ENCODE measurements around the gene SYPL1.

Gene SYPL1

DNA sequence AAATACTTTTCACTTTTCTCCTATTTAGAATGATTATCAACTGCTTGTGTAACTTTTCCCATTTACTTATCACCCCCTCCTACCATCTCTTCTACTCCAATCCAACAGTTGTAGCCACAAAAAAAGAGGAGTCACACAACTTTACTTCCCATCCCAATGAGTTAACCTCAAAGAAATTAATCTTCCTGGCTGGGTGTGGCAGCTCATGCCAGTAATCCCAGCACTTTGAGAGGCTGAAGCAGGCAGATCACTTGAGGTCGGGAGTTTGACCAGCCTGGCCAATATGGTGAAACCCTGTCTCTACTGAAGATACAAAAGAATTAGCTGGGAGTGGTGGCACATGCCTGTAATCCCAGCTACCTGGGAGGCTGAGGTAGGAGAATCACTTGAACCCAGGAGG lies 19.9 kb downstream of the SYPL1 start:
- DNase-seq (ENCODE audit: low read depth), result no peak

DNA sequence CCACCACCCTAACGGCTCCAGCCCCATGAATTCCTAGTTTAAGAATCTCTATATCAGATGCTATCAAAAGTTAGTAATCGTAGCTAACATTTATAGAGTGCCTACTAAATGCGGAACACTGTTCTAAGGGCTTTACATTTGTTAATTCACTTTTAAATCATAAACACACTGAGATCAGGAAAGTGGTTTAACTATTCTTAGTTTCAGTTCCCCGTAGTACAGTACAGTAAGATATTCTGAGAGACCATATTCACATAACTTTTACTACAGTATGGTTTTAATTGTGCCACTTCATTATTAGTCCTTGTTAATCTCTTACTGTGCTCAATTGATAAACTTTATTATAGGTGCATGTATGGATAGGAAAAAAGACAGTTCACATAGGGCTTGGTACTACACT lies 22.5 kb downstream of the SYPL1 start:
- no peak for DNase-seq (ENCODE audit: low read depth)

DNA sequence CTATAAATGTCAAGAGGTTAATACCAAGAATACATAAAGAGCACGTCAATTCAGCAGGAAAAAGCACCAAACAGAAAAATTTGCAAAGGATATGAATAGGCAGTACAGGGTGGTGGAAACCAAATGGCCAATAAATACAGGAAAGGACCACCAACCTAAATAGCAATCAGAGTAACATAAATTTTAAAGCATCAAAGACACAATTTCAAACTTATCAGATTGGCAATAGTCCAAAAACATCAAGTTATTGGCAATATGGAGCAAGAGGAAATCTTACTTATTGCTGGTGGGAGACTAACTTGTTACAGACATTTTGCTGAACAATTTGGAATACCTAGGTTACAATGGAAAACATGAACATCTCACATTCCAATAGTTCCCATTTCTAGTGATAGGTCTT lies 24.1 kb downstream of the SYPL1 start:
- no peak for DNase-seq (ENCODE audit: low read depth)

GRCh38 chr7:106086062-106086461 lies 26.1 kb downstream of the SYPL1 start:
- DNase-seq (ENCODE audit: low read depth), result no peak

DNA sequence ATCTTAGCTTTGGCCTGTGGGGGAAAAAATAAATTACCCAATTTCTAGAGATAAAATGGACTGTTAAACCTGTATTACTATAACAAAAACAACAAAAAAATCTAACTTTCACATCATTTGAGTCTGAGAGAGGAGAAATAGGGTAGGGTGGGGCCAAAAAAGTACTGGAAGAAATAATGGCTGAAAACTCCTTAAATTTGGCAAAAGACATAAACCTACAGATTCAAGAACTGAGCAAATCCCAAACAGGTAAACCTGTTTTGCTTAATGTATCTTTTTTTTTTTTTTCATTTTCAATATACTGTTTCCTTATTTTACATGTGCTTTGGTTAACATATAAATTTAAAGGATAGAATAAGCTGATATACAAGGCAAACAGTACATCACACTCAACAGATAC lies 27.1 kb downstream of the SYPL1 start:
- DNase-seq (ENCODE audit: low read depth), result no peak

- no peak for DNase-seq (ENCODE audit: low read depth)
These were observed 28.4 kb downstream of the SYPL1 start for GRCh38 chr7:106083717-106084116.

GRCh38 chr7:106082087-106082854 lies 29.8 kb downstream of the SYPL1 start:
- no peak for DNase-seq (ENCODE audit: low read depth)

DNA sequence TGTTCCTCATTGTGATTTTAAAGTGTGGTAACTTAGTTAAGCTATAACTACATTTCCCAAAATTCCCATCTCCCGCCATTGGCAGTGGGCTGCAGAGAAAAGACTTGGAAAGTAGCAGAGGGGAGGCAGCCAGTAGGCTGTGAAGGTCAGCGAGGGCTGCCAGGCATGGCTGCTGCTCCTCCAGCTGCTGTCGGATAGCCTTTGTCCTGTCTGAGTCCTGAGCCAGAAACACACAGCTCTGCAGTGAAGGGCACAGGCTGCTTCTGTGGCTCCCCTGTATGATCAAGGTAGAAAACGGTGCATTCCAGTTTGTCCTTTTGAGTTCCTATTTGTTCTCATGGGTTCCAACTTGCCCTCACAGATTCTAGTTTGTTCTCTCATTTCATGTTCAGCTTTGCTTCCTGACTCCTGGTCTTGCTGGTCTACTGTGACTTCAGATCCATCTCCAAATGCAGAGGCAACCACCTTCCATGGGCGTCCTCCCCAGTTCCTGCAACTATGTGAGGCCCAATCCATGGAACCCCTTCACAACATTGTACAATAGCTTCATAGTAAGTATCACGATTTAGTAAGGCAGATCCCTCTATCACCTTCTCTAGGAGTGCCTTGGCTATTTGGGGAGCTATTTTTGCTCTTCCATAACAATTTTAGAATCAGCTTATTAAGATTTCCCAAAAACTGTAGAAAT lies 31.7 kb downstream of the SYPL1 start:
- no peak for DNase-seq (ENCODE audit: low read depth)

DNA sequence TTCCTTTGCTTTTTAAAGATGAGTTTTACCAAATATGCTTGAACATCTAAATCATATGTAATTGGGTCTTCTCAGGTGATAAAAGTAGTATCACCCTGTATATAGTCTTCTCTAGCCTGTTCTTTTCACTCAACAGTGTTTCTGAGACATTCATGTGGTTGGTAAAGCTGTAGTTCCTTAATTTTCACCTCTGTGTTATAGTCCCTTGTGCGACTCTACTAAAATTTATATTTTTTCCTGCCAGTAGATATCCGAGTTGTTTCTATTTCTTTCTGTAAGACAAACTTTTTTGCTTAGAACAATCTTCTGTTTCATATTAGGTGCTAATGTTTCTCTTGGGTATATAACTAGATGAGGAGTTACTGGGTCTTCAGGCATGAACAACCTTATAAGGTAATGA lies 35.6 kb downstream of the SYPL1 start:
- no peak for DNase-seq (ENCODE audit: low read depth)

DNA sequence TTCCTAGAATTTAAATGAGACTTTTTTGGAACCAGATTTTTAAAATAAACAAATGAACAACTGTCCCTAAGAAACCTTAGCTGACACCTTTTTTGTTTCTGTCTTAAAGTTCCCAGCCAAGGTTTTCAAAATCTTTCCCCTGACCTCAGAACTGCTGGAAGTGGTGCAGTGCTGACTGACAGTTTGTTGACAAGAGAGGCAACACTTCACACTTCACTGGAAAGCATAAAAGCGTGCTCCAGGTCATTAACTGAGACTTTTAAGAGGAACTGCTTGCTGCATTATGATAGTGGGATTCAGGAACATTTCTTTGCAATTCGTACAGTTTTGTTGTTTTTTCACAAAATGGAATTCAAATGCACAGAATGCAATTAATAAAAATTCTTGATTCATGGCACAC lies 36.2 kb downstream of the SYPL1 start:
- no peak for DNase-seq (ENCODE audit: low read depth)

- DNase-seq (ENCODE audit: low read depth), result no peak
These were observed 37.9 kb downstream of the SYPL1 start for GRCh38 chr7:106074257-106074656.

- DNase-seq (ENCODE audit: low read depth), result no peak
These were observed 38.4 kb downstream of the SYPL1 start for GRCh38 chr7:106073701-106074100.

DNA sequence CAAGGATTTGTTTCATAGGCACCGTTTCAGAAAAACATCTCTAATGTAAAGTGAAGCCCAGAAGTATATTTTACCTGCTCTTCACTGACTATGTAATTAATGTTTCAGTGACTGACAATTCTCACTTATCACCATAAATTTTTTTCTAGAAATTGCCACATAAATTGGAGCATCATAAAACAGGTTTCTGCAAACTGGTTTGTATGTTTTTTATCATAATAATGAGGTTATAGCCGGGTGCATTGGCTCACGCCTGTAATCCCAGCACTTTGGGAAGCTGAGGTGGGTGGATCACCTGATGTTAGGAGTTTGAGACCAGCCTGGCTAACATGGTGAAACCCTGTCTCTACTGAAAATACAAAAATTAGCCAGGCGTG lies 39.4 kb downstream of the SYPL1 start:
- no peak for DNase-seq (ENCODE audit: low read depth)

GRCh38 chr7:106071999-106072714 lies 40.0 kb downstream of the SYPL1 start:
- no peak for DNase-seq (ENCODE audit: low read depth)

DNA sequence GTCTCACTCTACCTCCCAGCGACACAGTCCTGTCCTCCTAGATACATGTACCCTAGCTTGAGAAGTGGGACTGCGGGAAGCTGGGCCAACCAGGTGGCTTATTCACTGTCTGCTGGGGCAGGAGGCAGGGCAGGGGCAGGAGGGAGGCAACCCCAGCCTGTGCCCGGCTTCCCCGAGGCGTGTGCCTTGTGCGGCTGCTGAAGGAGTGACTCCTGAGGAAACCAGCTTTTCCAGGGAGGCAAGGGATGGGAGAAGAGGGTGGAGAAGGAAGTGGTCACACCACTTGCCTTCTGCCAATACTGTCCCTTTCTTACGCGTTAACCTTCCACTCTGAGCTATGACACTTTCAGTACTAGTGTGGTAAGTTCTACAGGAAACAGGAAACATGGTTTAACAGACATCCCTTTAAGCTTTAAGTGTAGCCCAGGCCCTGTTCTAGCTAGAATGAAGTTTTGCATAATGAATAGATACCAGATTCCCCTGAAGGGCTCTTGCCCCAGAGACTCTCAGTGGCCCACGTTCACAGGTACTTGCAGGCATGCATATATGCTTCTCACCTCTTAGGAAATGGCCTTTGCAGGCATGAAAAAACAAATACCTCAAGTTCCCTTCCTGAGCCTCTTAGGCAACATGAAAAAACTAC lies 40.6 kb downstream of the SYPL1 start:
- no peak for DNase-seq (ENCODE audit: low read depth)

- DNase-seq (ENCODE audit: low read depth), result no peak
These were observed 41.4 kb downstream of the SYPL1 start for GRCh38 chr7:106070567-106071254.

GRCh38 chr7:106070201-106070551 lies 41.9 kb downstream of the SYPL1 start:
- DNase-seq (ENCODE audit: low read depth), result no peak

DNA sequence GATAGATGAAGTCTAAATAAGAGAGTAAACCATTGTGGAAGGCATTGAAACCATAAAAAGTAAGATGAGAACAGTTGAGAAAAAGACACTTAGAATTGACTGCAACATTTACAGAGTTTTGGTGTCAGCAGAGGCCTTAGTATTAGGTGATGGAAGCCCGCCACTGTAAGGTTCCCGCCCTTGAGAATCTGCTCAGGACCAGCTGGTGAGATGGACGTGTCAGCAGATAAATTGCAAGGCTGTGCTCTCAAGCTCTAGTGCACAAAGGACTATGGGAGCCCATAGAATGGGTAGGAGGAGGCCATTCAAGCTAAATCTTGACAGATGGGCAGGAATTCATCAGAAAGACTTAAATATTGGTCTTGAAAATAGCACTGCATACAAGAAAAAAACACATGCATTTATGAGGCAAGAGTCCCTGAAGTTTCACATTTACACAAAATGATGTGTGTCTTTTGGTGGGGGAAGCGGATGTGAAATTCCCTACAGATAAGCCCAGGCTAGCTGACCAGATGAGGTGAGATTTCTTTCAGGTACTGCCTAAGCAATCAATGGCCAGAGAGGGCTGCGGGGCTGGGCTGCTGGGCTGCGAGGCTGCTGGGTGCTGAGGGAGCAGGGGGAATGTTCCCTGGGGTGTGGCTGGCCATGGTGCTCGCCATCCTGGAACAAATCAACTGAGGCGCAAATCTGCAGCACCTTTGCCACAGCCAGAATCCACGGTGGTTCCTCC lies 42.5 kb downstream of the SYPL1 start:
- no peak for DNase-seq (ENCODE audit: low read depth)

DNA sequence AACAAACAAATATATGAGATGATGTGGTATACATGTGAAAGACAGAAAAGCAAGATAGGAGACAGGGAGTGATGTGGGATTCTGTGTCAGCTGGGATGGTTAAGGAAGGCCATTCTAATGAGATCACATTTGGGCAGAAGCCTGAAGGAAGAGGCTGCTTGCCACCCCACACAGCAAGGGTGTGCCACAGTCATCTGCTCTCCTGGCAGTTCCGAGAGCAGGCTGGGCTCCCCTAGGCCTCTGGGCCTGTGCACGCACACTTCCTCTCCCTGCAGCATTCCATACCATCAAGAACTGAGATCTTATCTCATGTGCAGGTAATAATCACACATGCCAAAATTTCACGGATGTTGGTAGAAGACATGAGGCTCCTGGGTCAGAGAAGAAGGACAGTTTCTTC lies 43.1 kb downstream of the SYPL1 start:
- peak; percentile 52 for DNase-seq (ENCODE audit: low read depth)

DNA sequence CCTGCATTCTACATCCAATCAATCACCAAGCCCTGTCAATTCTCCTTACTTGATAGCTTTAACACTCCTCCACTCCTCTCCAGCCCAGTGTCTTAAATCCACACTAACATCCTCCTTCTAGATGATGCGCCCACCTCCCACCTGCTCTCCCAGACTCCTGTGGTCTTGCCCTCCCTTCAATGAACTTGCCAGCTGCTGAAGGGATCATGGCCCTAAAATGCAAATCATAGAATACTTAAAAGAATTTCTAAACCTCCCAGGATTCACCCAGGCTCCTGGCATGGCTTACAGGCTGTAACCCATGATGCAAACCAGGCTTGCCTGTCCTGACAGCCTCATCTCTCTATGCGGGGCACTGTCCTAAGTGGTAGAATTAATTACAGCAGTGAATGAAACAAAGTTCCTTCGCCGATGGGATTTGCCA lies 43.6 kb downstream of the SYPL1 start:
- DNase-seq (ENCODE audit: low read depth), result no peak

- DNase-seq (ENCODE audit: low read depth), result no peak
These were observed 44.4 kb downstream of the SYPL1 start for GRCh38 chr7:106067678-106068077.

Measured in GM04503 (cell line).